Endothelial cell of umbilical vein (primary cell): Measurements from ENCODE around the gene CNTNAP4. TPM values are rescaled to one million over a fixed set of nuclear protein-coding genes. Genes with fewer than 3 reads are reported as not detected.

ENCODE experiments used
- BruUV-seq: library from RNA; stranded (reverse); fragments of 400-500 nt; replicated peaks from 2 replicates; lab custom pipeline; 2021; lab: Mats Ljungman, UMichigan
- CTCF ChIA-PET: fragments of 300-600, 350-600 bp; sonication (Branson Sonifier 250); formaldehyde crosslinking; loops from one replicate; lab custom pipeline; 2021; ENCODE audit warnings: antibody characterized with exemption, inconsistent platforms; lab: Charles Lee
- POLR2A ChIA-PET: fragments of 300-600, 350-600 bp; sonication (Branson Sonifier 250); formaldehyde crosslinking; loops from one replicate; lab custom pipeline; 2021; ENCODE audit warnings: antibody characterized with exemption, inconsistent platforms; lab: Charles Lee
- DNase-seq: peaks from one replicate; pipeline ENCODE4 v3.0.0-alpha.2; 2011; ENCODE audit warnings: low read depth, low spot score
- FAIRE-seq: peaks from 2 replicates; lab custom pipeline; 2011; peaks lifted over from hg19 to GRCh38; lab: Jason Lieb, UNC
- H2AFZ ChIP-seq: 2 replicates; pipeline ENCODE4 v1.6.0; 2012; ENCODE audit warnings: low read depth, low read length, control low read depth, inconsistent platforms
- H3K27ac ChIP-seq: 2 replicates; pipeline ENCODE4 v1.5.1; 2011; ENCODE audit warnings: low read depth, mild to moderate bottlenecking, control low read depth, low read length, moderate library complexity; ENCODE audit not compliant: insufficient read depth
- H3K27me3 ChIP-seq, 2 experiments: 2 replicates each; pipeline versions ENCODE4 v1.6.0 to v1.6.1; 2011; ENCODE audit warnings: low read length in 2 of 2, mixed read lengths in 1 of 2; ENCODE audit not compliant: control insufficient read depth in 2 of 2, insufficient read depth in 2 of 2
- H3K36me3 ChIP-seq, 2 experiments: 2 replicates in 1 of 2; 3 replicates in 1 of 2; pipeline ENCODE4 v1.5.1; 2011; ENCODE audit warnings: low read length in 2 of 2, mild to moderate bottlenecking in 1 of 2, moderate library complexity in 1 of 2; ENCODE audit not compliant: control insufficient read depth in 2 of 2, insufficient read depth in 2 of 2; ENCODE audit errors: extremely low read depth in 1 of 2
- H3K4me1 ChIP-seq: 3 replicates; pipeline ENCODE4 v1.5.1; 2011; ENCODE audit warnings: mild to moderate bottlenecking, low read length; ENCODE audit not compliant: control insufficient read depth, insufficient read depth; ENCODE audit errors: extremely low read depth
- H3K4me2 ChIP-seq: 2 replicates; pipeline ENCODE4 v1.6.1; 2011; ENCODE audit warnings: low read length, control low read depth, mixed read lengths; ENCODE audit not compliant: insufficient read depth
- H3K4me3 ChIP-seq, 3 experiments: fragments of 200-600 bp in 1 of 3; sonication (generic), shearing (Covaris generic) in 1 of 3; replicated peaks in 1 of 3; 2 replicates each; pipeline ENCODE4 v1.5.1; 2011 to 2016; ENCODE audit warnings: control low read depth in 3 of 3, low read length in 3 of 3, mild to moderate bottlenecking in 2 of 3, inconsistent platforms in 1 of 3, low read depth in 1 of 3, moderate library complexity in 1 of 3; ENCODE audit not compliant: insufficient read depth in 1 of 3
- H3K79me2 ChIP-seq: 2 replicates; pipeline ENCODE4 v1.6.0; 2012; ENCODE audit warnings: low read length, inconsistent platforms; ENCODE audit not compliant: control insufficient read depth, insufficient read depth
- H3K9ac ChIP-seq: replicated peaks from 2 replicates; pipeline ENCODE3; 2011; ENCODE audit warnings: low read length, control low read depth; ENCODE audit not compliant: insufficient read depth; ENCODE audit errors: extremely low read depth
- H3K9me1 ChIP-seq: replicated peaks from 3 replicates; pipeline ENCODE4 v1.6.0; 2011; ENCODE audit warnings: mild to moderate bottlenecking, low read length; ENCODE audit not compliant: control insufficient read depth, insufficient read depth; ENCODE audit errors: extremely low read depth
- H3K9me3 ChIP-seq: replicated peaks from 2 replicates; pipeline ENCODE4 v1.5.1; 2012; ENCODE audit warnings: low read length, inconsistent platforms; ENCODE audit not compliant: control insufficient read depth, insufficient read depth
- H4K20me1 ChIP-seq: replicated peaks from 2 replicates; pipeline ENCODE3; 2011; ENCODE audit warnings: mild to moderate bottlenecking, low read length; ENCODE audit not compliant: control insufficient read depth, insufficient read depth; ENCODE audit errors: extremely low read depth
- CTCF ChIP-seq, 2 donors: IDR thresholded peaks; 1 replicate in 1 of 2; 2 replicates in 1 of 2; pipeline ENCODE4 v1.5.1; 2011; ENCODE audit warnings: low read length in 2 of 2, mild to moderate bottlenecking in 2 of 2, moderate library complexity in 2 of 2, control low read depth in 1 of 2, inconsistent platforms in 1 of 2, low read depth in 1 of 2; ENCODE audit not compliant: insufficient read depth in 1 of 2; ENCODE audit errors: extremely low read depth in 1 of 2
- EZH2 ChIP-seq: IDR thresholded peaks from 2 replicates; pipeline ENCODE4 v1.6.1; 2012; ENCODE audit warnings: borderline replicate concordance, low read depth, mild to moderate bottlenecking, moderate library complexity, low read length, inconsistent platforms; ENCODE audit not compliant: severe bottlenecking
- FOS ChIP-seq: IDR thresholded peaks from 2 replicates; pipeline ENCODE4 v1.6.1; 2011; ENCODE audit warnings: mild to moderate bottlenecking, low read length, moderate library complexity, borderline replicate concordance; ENCODE audit not compliant: insufficient read depth
- GATA2 ChIP-seq: IDR thresholded peaks from 2 replicates; pipeline ENCODE4 v1.7.0; 2011; ENCODE audit warnings: low read depth, mild to moderate bottlenecking, moderate library complexity, mixed read lengths, low read length; ENCODE audit not compliant: insufficient read length, insufficient read depth
- JUN ChIP-seq: IDR thresholded peaks from 2 replicates; pipeline ENCODE4 v1.6.1; 2011; ENCODE audit warnings: borderline replicate concordance, low read depth; ENCODE audit not compliant: insufficient read length, insufficient read depth
- MAX ChIP-seq: IDR thresholded peaks from 2 replicates; pipeline ENCODE4 v1.6.1; 2011; ENCODE audit not compliant: insufficient read depth, insufficient read length
- MYC ChIP-seq: IDR thresholded peaks from one replicate; pipeline ENCODE4 v1.6.1; 2011; ENCODE audit warnings: mild to moderate bottlenecking, low read depth, low read length
- POLR2A ChIP-seq: IDR thresholded peaks from 2 replicates; pipeline ENCODE4 v1.6.1; 2012; ENCODE audit warnings: low read depth, mild to moderate bottlenecking, control low read depth, low read length
- POLR2AphosphoS5 ChIP-seq: IDR thresholded peaks from 2 replicates; pipeline ENCODE4 v1.6.1; 2012; ENCODE audit warnings: low read depth, mild to moderate bottlenecking, control low read depth, low read length, moderate library complexity; ENCODE audit not compliant: insufficient read depth
- dilution Hi-C: fragments of 300-500 bp; cut with MboI; formaldehyde crosslinking; loops from one replicate; pipeline ENCODE4 v1.15.0; 2019; ENCODE audit warnings: low sequenced_read_pairs; ENCODE audit not compliant: extremely low pct_ligation_motif_present
- intact Hi-C: fragments of 100-400 bp; cut with micrococcal nuclease; formaldehyde crosslinking; loops from one replicate; pipeline ENCODE4 v1.10.0; 2022
- polyA plus RNA-seq, 4 experiments: library from polyadenylated mRNA; depleted of rRNA in 3 of 4; stranded (reverse) in 3 of 4; unstranded in 1 of 4; fragments of >200 nt; gene quantifications; 2 replicates each; pipeline versions ENCODE4 v1.2.1 to v1.2.3, GENCODE V29; 2011 to 2012; ENCODE audit warnings: missing spikeins in 1 of 4
- total RNA-seq: library from RNA; stranded (reverse); gene quantifications from 2 replicates; pipeline ENCODE4 v1.2.3, GENCODE V29; 2021

The CNTNAP4 gene
- total and polyA plus RNA-seq, 2 donors (not counting 3 experiments of a cell fraction or from before 2014, with no cell fraction given) = not detected

- no peak overlapping the region for H2AFZ ChIP-seq
- H3K4me1 ChIP-seq = no peaks in the 10 kb centered on the region
- no peaks in the 10 kb centered on the region for H4K20me1 ChIP-seq
- H3K9me3 ChIP-seq = no peaks in the 10 kb centered on the region
- dilution Hi-C loops (no loop called here), intact Hi-C loops (no loop called here)
- BruUV-seq = no TSS peak
- CTCF ChIA-PET = no interaction called here
- FAIRE-seq (no peak), DNase-seq (no peak)
- POLR2A ChIA-PET = no interaction called here
- H3K9ac ChIP-seq = no peak overlapping the region
- H3K27me3 ChIP-seq = no peaks in the 10 kb centered on the region
- H3K36me3 ChIP-seq = no peaks in the 10 kb centered on the region
- no peak overlapping the region for H3K4me2 ChIP-seq
- no peaks in the 10 kb centered on the region for H3K79me2 ChIP-seq
- no peaks in the 10 kb centered on the region for H3K9me1 ChIP-seq
- H3K27ac ChIP-seq = no peak overlapping the region
- no peak overlapping the region for H3K4me3 ChIP-seq
- no peak for TF ChIP-seq FOS
- TF ChIP-seq POLR2AphosphoS5 = no peak
- TF ChIP-seq MYC = no peak
- TF ChIP-seq MAX = no peak
- no peak for TF ChIP-seq EZH2
- no peak for TF ChIP-seq GATA2
- no peak for TF ChIP-seq JUN
- no peak for TF ChIP-seq POLR2A
- TF ChIP-seq CTCF (IDR thresholded peaks at IDR 0.05; ENCODE audit: extremely low read depth in 1 of 2, insufficient read depth in 1 of 2, low read depth in 1 of 2, low read length in 2 of 2) = no peak
Observed at GRCh38 chr16:76243620-76244019, 33.6 kb upstream of the CNTNAP4 start.
